ENCODE data around the gene PDZD8. TPM values are rescaled to one million over a fixed set of nuclear protein-coding genes. Genes with fewer than 3 reads are reported as not detected.
A peak's percentile ranks its signal among the peaks of the same experiment; 100 is the strongest.
"Not testable (repeated sequence)": the region's sequence is repeated elsewhere in the genome, so short reads cannot be mapped to it uniquely, and the experiment has no call there.

PDZD8 gene
- total RNA-seq, 1 donor from 2014 or later, result 17.1 TPM

- DNase-seq (ENCODE audit: low spot score), result peak; percentile 18
These were observed 27.0 kb downstream of the PDZD8 start for GRCh38 chr10:117348236-117348635.

- DNase-seq (ENCODE audit: low spot score), result no peak
These were observed 28.7 kb downstream of the PDZD8 start for GRCh38 chr10:117346574-117346973.

- DNase-seq (ENCODE audit: low spot score), result no peak
These were observed 30.1 kb downstream of the PDZD8 start for GRCh38 chr10:117345143-117345542.

- DNase-seq (ENCODE audit: low spot score), result peak; percentile 88
These were observed 32.6 kb downstream of the PDZD8 start for GRCh38 chr10:117342641-117343040.

- DNase-seq (ENCODE audit: low spot score), result no peak
These were observed 34.2 kb downstream of the PDZD8 start for GRCh38 chr10:117341061-117341460.

- no peak for DNase-seq (ENCODE audit: low spot score)
These were observed 35.3 kb downstream of the PDZD8 start for GRCh38 chr10:117339979-117340378.

GRCh38 chr10:117339578-117339977, 35.7 kb downstream of the PDZD8 start:
- no peak for DNase-seq (ENCODE audit: low spot score)

GRCh38 chr10:117334926-117335325, 40.3 kb downstream of the PDZD8 start:
- DNase-seq (ENCODE audit: low spot score), result no peak

- no peak for DNase-seq (ENCODE audit: low spot score)
These were observed 41.2 kb downstream of the PDZD8 start for GRCh38 chr10:117334066-117334465.

- DNase-seq (ENCODE audit: low spot score), result no peak
These were observed 48.0 kb downstream of the PDZD8 start for GRCh38 chr10:117327262-117327661.

- no peak for DNase-seq (ENCODE audit: low spot score)
These were observed 50.9 kb downstream of the PDZD8 start for GRCh38 chr10:117324367-117324766.

GRCh38 chr10:117322260-117322659, 53.0 kb downstream of the PDZD8 start:
- no peak for DNase-seq (ENCODE audit: low spot score)

- peak; percentile 29 for DNase-seq (ENCODE audit: low spot score)
These were observed 55.1 kb downstream of the PDZD8 start for GRCh38 chr10:117320050-117320665.

GRCh38 chr10:117318909-117319308, 56.3 kb downstream of the PDZD8 start:
- no peak for DNase-seq (ENCODE audit: low spot score)

- no peak for DNase-seq (ENCODE audit: low spot score)
These were observed 58.5 kb downstream of the PDZD8 start for GRCh38 chr10:117316701-117317100.

- no peak for DNase-seq (ENCODE audit: low spot score)
These were observed 61.6 kb downstream of the PDZD8 start for GRCh38 chr10:117313641-117314040.

GRCh38 chr10:117312430-117312829, 62.8 kb downstream of the PDZD8 start:
- DNase-seq (ENCODE audit: low spot score), result no peak

- no peak for DNase-seq (ENCODE audit: low spot score)
These were observed 64.0 kb downstream of the PDZD8 start for GRCh38 chr10:117311261-117311660.

- DNase-seq (ENCODE audit: low spot score), result no peak
These were observed 68.6 kb downstream of the PDZD8 start for GRCh38 chr10:117306674-117307073.

- DNase-seq (ENCODE audit: low spot score), result not testable (repeated sequence)
These were observed 71.8 kb downstream of the PDZD8 start for GRCh38 chr10:117303451-117303850.

GRCh38 chr10:117300671-117301070, 74.6 kb downstream of the PDZD8 start:
- DNase-seq (ENCODE audit: low spot score), result no peak

- DNase-seq (ENCODE audit: low spot score), result no peak
These were observed 75.8 kb downstream of the PDZD8 start for GRCh38 chr10:117299435-117299834.

- no peak for DNase-seq (ENCODE audit: low spot score)
These were observed 77.0 kb downstream of the PDZD8 start for GRCh38 chr10:117298219-117298618.

GRCh38 chr10:117294735-117295134, 80.5 kb downstream of the PDZD8 start:
- no peak for DNase-seq (ENCODE audit: low spot score)
